SK-N-SH treated with all-trans-retinoic acid at 6 μM for 48 hours (cell line): ENCODE measurements around the gene RNF213.

Experiments used
- BACH2 ChIP-seq: fragments of 250-450 bp; sonication (Bioruptor Pico); IDR thresholded peaks from 2 replicates; pipeline ENCODE4 v1.9.0; 2021; ENCODE audit warnings: mild to moderate bottlenecking, borderline replicate concordance
- CSDC2 ChIP-seq: fragments of 250-450 bp; sonication (Bioruptor Pico); IDR thresholded peaks from 2 replicates; pipeline ENCODE4 v1.5.0; 2020; ENCODE audit warnings: mild to moderate bottlenecking, moderate library complexity
- ESRRG ChIP-seq: fragments of 250-450 bp; sonication (Bioruptor Pico); IDR thresholded peaks from 2 replicates; pipeline ENCODE4 v1.6.1; 2021; ENCODE audit warnings: mild to moderate bottlenecking
- GLIS3 ChIP-seq: fragments of 250-450 bp; sonication (Bioruptor Pico); IDR thresholded peaks from 2 replicates; pipeline ENCODE4 v1.5.0; 2020; ENCODE audit warnings: mild to moderate bottlenecking, moderate library complexity
- ZFP30 ChIP-seq: fragments of 450-650 bp; formaldehyde crosslinking; IDR thresholded peaks from 2 replicates; pipeline ENCODE4 v1.5.0; 2022; ENCODE audit warnings: mild to moderate bottlenecking, moderate library complexity
- ZNF8 ChIP-seq: fragments of 450-650 bp; formaldehyde crosslinking; IDR thresholded peaks from 2 replicates; pipeline ENCODE4 v1.5.0; 2020; ENCODE audit warnings: mild to moderate bottlenecking, moderate library complexity
- TF ChIP-seq, protein P1 (sequence below): fragments of 250-450 bp; sonication (Bioruptor Pico); IDR thresholded peaks from 2 replicates; pipeline ENCODE4 v1.8.0; 2020; ENCODE audit warnings: mild to moderate bottlenecking, moderate library complexity, borderline replicate concordance

DNA sequence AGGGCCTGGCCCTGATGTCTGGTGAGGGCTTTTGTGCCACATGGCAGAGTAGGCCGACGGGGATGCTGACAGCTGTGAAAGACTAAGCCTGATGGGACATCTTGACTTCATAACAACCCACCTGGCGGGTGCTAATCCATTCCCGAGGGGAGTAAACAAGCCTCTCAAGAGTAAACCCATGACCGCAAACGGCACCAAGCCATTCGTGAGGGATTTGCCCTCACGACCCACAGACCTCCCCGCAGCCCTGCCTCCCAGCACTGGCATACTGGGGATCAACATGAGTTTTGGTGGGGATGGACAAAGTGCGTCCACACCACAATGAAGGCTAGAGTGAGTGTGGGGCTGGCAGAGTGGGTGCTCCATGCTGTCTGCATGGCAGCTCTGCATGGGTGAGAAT, 11.7 kb downstream of the RNF213 start:
- TF ChIP-seq BACH2 (CRISPR knock-in tag) (no peak), ZFP30 (CRISPR knock-in tag) (no peak), CSDC2 (CRISPR knock-in tag) (no peak), GLIS3 (CRISPR knock-in tag) (no peak), ZNF8 (CRISPR knock-in tag) (no peak), ESRRG (no peak)
- TF ChIP-seq, protein P1, sequence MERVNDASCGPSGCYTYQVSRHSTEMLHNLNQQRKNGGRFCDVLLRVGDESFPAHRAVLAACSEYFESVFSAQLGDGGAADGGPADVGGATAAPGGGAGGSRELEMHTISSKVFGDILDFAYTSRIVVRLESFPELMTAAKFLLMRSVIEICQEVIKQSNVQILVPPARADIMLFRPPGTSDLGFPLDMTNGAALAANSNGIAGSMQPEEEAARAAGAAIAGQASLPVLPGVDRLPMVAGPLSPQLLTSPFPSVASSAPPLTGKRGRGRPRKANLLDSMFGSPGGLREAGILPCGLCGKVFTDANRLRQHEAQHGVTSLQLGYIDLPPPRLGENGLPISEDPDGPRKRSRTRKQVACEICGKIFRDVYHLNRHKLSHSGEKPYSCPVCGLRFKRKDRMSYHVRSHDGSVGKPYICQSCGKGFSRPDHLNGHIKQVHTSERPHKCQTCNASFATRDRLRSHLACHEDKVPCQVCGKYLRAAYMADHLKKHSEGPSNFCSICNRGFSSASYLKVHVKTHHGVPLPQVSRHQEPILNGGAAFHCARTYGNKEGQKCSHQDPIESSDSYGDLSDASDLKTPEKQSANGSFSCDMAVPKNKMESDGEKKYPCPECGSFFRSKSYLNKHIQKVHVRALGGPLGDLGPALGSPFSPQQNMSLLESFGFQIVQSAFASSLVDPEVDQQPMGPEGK, result no peak
